GM23338 (cell line): ENCODE measurements around the gene ANKRD31. TPM values are rescaled to one million over a fixed set of nuclear protein-coding genes. Genes with fewer than 3 reads are reported as not detected.

ENCODE experiments used
- ATAC-seq: fragments of 200-7000 bp; cut with Tn5 transposase; 3 replicates; pipeline ENCODE4 v1.9.1; 2020
- DNase-seq: peaks from one replicate; pipeline ENCODE4 v3.0.0-alpha.2; 2015; ENCODE audit warnings: low spot score
- H2AFZ ChIP-seq: fragments of 200-600 bp; sonication (generic); 2 replicates; pipeline ENCODE4 v1.8.0; 2016; ENCODE audit warnings: antibody characterized with exemption, mild to moderate bottlenecking, moderate library complexity
- H3F3A ChIP-seq: fragments of 200-600 bp; sonication (generic); replicated peaks from 2 replicates; pipeline ENCODE4 v1.8.0; 2017; ENCODE audit warnings: antibody characterized with exemption, mixed run types, low read depth
- H3K27ac ChIP-seq: fragments of 200-600 bp; sonication (generic); 2 replicates; pipeline ENCODE4 v1.6.1; 2016; ENCODE audit warnings: low read depth
- H3K27me3 ChIP-seq: fragments of 200-600 bp; sonication (generic); 2 replicates; pipeline ENCODE4 v1.8.0; 2016; ENCODE audit warnings: mild to moderate bottlenecking, mixed run types, moderate library complexity; ENCODE audit not compliant: insufficient read depth
- H3K36me3 ChIP-seq: fragments of 200-600 bp; sonication (generic); 2 replicates; pipeline ENCODE4 v1.8.0; 2016; ENCODE audit warnings: mild to moderate bottlenecking; ENCODE audit not compliant: insufficient read depth
- H3K4me1 ChIP-seq: fragments of 200-600 bp; sonication (generic); 2 replicates; pipeline ENCODE4 v1.8.0; 2016; ENCODE audit warnings: mild to moderate bottlenecking, moderate library complexity; ENCODE audit not compliant: insufficient read depth
- H3K4me2 ChIP-seq: fragments of 200-600 bp; sonication (generic); 2 replicates; pipeline ENCODE4 v1.7.1; 2017; ENCODE audit warnings: mixed run types
- H3K4me3 ChIP-seq: fragments of 200-600 bp; sonication (generic); 2 replicates; pipeline ENCODE4 v1.6.1; 2016; ENCODE audit warnings: mixed run types
- H3K79me2 ChIP-seq: fragments of 200-600 bp; sonication (generic); replicated peaks from 2 replicates; pipeline ENCODE4 v1.8.0; 2017; ENCODE audit warnings: mild to moderate bottlenecking; ENCODE audit not compliant: insufficient read depth
- H3K9me2 ChIP-seq: fragments of 200-600 bp; sonication (generic); 2 replicates; pipeline ENCODE4 v1.8.0; 2017; ENCODE audit not compliant: insufficient read depth
- H4K20me1 ChIP-seq: fragments of 200-600 bp; sonication (generic); replicated peaks from 2 replicates; pipeline ENCODE4 v1.8.0; 2017; ENCODE audit warnings: mild to moderate bottlenecking; ENCODE audit not compliant: insufficient read depth
- H3K27ac Mint-ChIP-seq: 2 replicates; pipeline ENCODE4 v1.8.0; 2020; ENCODE audit warnings: inconsistent platforms, mild to moderate bottlenecking, moderate library complexity, mixed read lengths
- H3K27me3 Mint-ChIP-seq: 3 replicates; pipeline ENCODE4 v1.8.0; 2022; ENCODE audit warnings: low read depth, mild to moderate bottlenecking, moderate library complexity, mixed read lengths, inconsistent platforms; ENCODE audit not compliant: insufficient read depth, poor library complexity
- H3K36me3 Mint-ChIP-seq: 3 replicates; pipeline ENCODE4 v1.8.0; 2021; ENCODE audit warnings: low read depth, mild to moderate bottlenecking, inconsistent platforms, moderate library complexity, mixed read lengths
- H3K4me1 Mint-ChIP-seq: 3 replicates; pipeline ENCODE4 v1.8.0; 2020; ENCODE audit warnings: mild to moderate bottlenecking, inconsistent platforms, mixed read lengths
- H3K4me3 Mint-ChIP-seq: 3 replicates; pipeline ENCODE4 v1.8.0; 2021; ENCODE audit warnings: moderate library complexity, mild to moderate bottlenecking, inconsistent platforms, mixed read lengths
- H3K9me3 Mint-ChIP-seq: 3 replicates; pipeline ENCODE4 v1.8.0; 2020; ENCODE audit warnings: moderate library complexity, mild to moderate bottlenecking, inconsistent platforms, mixed read lengths
- CREB1 ChIP-seq: fragments of 250-450 bp; sonication (Bioruptor Pico); IDR thresholded peaks from 2 replicates; pipeline ENCODE4 v1.5.0; 2020; ENCODE audit warnings: low read depth, mild to moderate bottlenecking, moderate library complexity
- ETS1 ChIP-seq: IDR thresholded peaks from 2 replicates; pipeline ENCODE4 v1.6.1; 2016; ENCODE audit warnings: antibody characterized with exemption
- EZH2 ChIP-seq: fragments of 200-600 bp; sonication (generic); IDR thresholded peaks from one replicate; pipeline ENCODE4 v1.8.0; 2017; ENCODE audit warnings: antibody characterized with exemption, mild to moderate bottlenecking, low read depth; ENCODE audit not compliant: unreplicated experiment
- EZH2phosphoT487 ChIP-seq: fragments of 200-600 bp; sonication (generic); IDR thresholded peaks from one replicate; pipeline ENCODE4 v1.8.1; 2018; ENCODE audit warnings: antibody characterized with exemption; ENCODE audit not compliant: unreplicated experiment
- JUNB ChIP-seq: IDR thresholded peaks from one replicate; pipeline ENCODE4 v1.6.1; 2016; ENCODE audit warnings: antibody characterized with exemption; ENCODE audit not compliant: unreplicated experiment
- NANOG ChIP-seq: IDR thresholded peaks from 2 replicates; pipeline ENCODE4 v1.6.1; 2016; ENCODE audit warnings: antibody characterized with exemption, borderline replicate concordance
- POLR2AphosphoS5 ChIP-seq: IDR thresholded peaks from 2 replicates; pipeline ENCODE4 v1.6.1; 2016; ENCODE audit warnings: antibody characterized with exemption, low read depth
- REST ChIP-seq: IDR thresholded peaks from one replicate; pipeline ENCODE4 v1.6.1; 2018; ENCODE audit warnings: antibody characterized with exemption; ENCODE audit not compliant: unreplicated experiment
- STAT1 ChIP-seq: IDR thresholded peaks from one replicate; pipeline ENCODE4 v1.6.1; 2016; ENCODE audit warnings: antibody characterized with exemption; ENCODE audit not compliant: unreplicated experiment
- ZNF114 ChIP-seq: fragments of 250-450 bp; sonication (Bioruptor Pico); IDR thresholded peaks from 2 replicates; pipeline ENCODE4 v1.5.0; 2020; ENCODE audit warnings: mild to moderate bottlenecking, moderate library complexity
- ZNF331 ChIP-seq: fragments of 250-450 bp; sonication (Bioruptor Pico); IDR thresholded peaks from 2 replicates; pipeline ENCODE4 v1.5.0; 2020; ENCODE audit warnings: low read depth, mild to moderate bottlenecking, moderate library complexity
- ZNF462 ChIP-seq: fragments of 250-450 bp; sonication (Bioruptor Pico); IDR thresholded peaks from 2 replicates; pipeline ENCODE4 v1.5.0; 2020; ENCODE audit warnings: mild to moderate bottlenecking, moderate library complexity
- polyA plus RNA-seq: library from polyadenylated mRNA; unstranded; fragments of >200 nt; fragmentation: Nextera tagmentation; extraction: Ambion mirVana; gene quantifications from 2 replicates; pipeline ENCODE4 v1.2.1, GENCODE V29; 2016
- total RNA-seq: library from RNA; depleted of rRNA; stranded (reverse); fragments of >200 nt; shearing (Covaris generic); gene quantifications from 2 replicates; pipeline ENCODE4 v1.2.3, GENCODE V29; 2014

ANKRD31 gene
- total and polyA plus RNA-seq, 2 experiments from 2014 or later = 0.18 to 0.59 TPM

- TF ChIP-seq ZNF462 (no peak), ZNF114 (no peak), ETS1 (no peak), CREB1 (no peak), STAT1 (no peak), JUNB (no peak), NANOG (no peak)
Measured at GRCh38 chr5:75042522-75042921, 194.2 kb downstream of the ANKRD31 start (continued).

GRCh38 chr5:75040973-75041372 lies 195.7 kb downstream of the ANKRD31 start:
- no peak overlapping the region for H3K4me2 ChIP-seq
- DNase-seq (no peak), ATAC-seq (no peak)
- no peak overlapping the region for H3K4me3 ChIP-seq
- H3K27me3 ChIP-seq = no peaks in the 10 kb centered on the region
- no peaks in the 10 kb centered on the region for H3K9me3 Mint-ChIP-seq
- H3K79me2 ChIP-seq = no peaks in the 10 kb centered on the region
- H4K20me1 ChIP-seq = no peaks in the 10 kb centered on the region
- H3K36me3 Mint-ChIP-seq = peaks cover 3% of the 10 kb centered on the region; the same call in 1 of the 3 replicates
- no peaks in the 10 kb centered on the region for H3K9me2 ChIP-seq
- H3K36me3 ChIP-seq = no peaks in the 10 kb centered on the region
- peaks cover 6% of the 10 kb centered on the region; the same call in 2 of the 3 replicates for H3K4me1 Mint-ChIP-seq
- no peak overlapping the region for H3K27ac ChIP-seq
- H3K4me1 ChIP-seq = no peaks in the 10 kb centered on the region
- no peak overlapping the region for H2AFZ ChIP-seq
- H3K27ac Mint-ChIP-seq = no peak overlapping the region
- H3K27me3 Mint-ChIP-seq = peaks cover 2% of the 10 kb centered on the region
- H3K4me3 Mint-ChIP-seq = no peak overlapping the region
- H3F3A ChIP-seq = no peaks in the 10 kb centered on the region
- TF ChIP-seq ZNF331 (CRISPR knock-in tag) (no peak), POLR2AphosphoS5 (no peak), ZNF114 (no peak), REST (no peak), ETS1 (no peak), JUNB (no peak), EZH2phosphoT487 (no peak), STAT1 (no peak), NANOG (no peak), EZH2 (no peak), CREB1 (no peak)
